Calu3 (cell line): ENCODE measurements around the gene GRWD1. TPM values are rescaled to one million over a fixed set of nuclear protein-coding genes. Genes with fewer than 3 reads are reported as not detected.

Experiments
- BruUV-seq: library from RNA; stranded (reverse); fragments of 400-500 nt; replicated peaks from 2 replicates; lab custom pipeline; 2021; lab: Mats Ljungman, UMichigan
- CTCF ChIA-PET: fragments of 300-600 bp; sonication (Branson Sonifier 250); formaldehyde crosslinking; loops from one replicate; lab custom pipeline; 2022; ENCODE audit warnings: antibody characterized with exemption; lab: Charles Lee
- DNase-seq: peaks from one replicate; pipeline ENCODE4 v3.0.0; 2022
- H3K27ac Mint-ChIP-seq: one replicate; pipeline ENCODE4 v1.8.0; 2022; ENCODE audit warnings: mixed read lengths; ENCODE audit not compliant: unreplicated experiment
- H3K27me3 Mint-ChIP-seq: one replicate; pipeline ENCODE4 v1.8.0; 2022; ENCODE audit warnings: mixed read lengths; ENCODE audit not compliant: unreplicated experiment
- H3K36me3 Mint-ChIP-seq: one replicate; pipeline ENCODE4 v1.8.0; 2022; ENCODE audit warnings: mild to moderate bottlenecking, moderate library complexity, mixed read lengths; ENCODE audit not compliant: insufficient read depth, unreplicated experiment
- H3K4me1 Mint-ChIP-seq: one replicate; pipeline ENCODE4 v1.8.0; 2022; ENCODE audit warnings: mild to moderate bottlenecking, low read depth, mixed read lengths; ENCODE audit not compliant: unreplicated experiment
- H3K4me3 Mint-ChIP-seq: one replicate; pipeline ENCODE4 v1.8.0; 2022; ENCODE audit warnings: mild to moderate bottlenecking, low read depth, moderate library complexity, mixed read lengths; ENCODE audit not compliant: unreplicated experiment
- H3K9me3 Mint-ChIP-seq: one replicate; pipeline ENCODE4 v1.8.0; 2022; ENCODE audit warnings: low read depth, mixed read lengths; ENCODE audit not compliant: unreplicated experiment
- intact Hi-C: fragments of 100-400 bp; cut with micrococcal nuclease; formaldehyde crosslinking; loops from one replicate; pipeline ENCODE4 v1.10.0; 2022; ENCODE audit not compliant: unreplicated experiment
- total RNA-seq: library from RNA; stranded (reverse); gene quantifications from 2 replicates; pipeline ENCODE4 v1.2.3, GENCODE V29; 2022
- TF ChIP-seq, protein P1 (sequence below): fragments of 200-600 bp; IDR thresholded peaks from one replicate; pipeline ENCODE4 v1.8.0; 2022; ENCODE audit warnings: antibody characterized with exemption; ENCODE audit not compliant: unreplicated experiment

GRWD1 gene
- total RNA-seq, 1 experiment from 2014 or later, result 75.0 TPM

- peaks cover 43% of the 10 kb centered on the region for H3K4me1 Mint-ChIP-seq
- BruUV-seq, result no TSS peak
- intact Hi-C loops, result no loop called here
- H3K36me3 Mint-ChIP-seq, result peaks cover 44% of the 10 kb centered on the region
- CTCF ChIA-PET, result no interaction called here
- peak; percentile 41 for DNase-seq
- TF ChIP-seq, protein P1, sequence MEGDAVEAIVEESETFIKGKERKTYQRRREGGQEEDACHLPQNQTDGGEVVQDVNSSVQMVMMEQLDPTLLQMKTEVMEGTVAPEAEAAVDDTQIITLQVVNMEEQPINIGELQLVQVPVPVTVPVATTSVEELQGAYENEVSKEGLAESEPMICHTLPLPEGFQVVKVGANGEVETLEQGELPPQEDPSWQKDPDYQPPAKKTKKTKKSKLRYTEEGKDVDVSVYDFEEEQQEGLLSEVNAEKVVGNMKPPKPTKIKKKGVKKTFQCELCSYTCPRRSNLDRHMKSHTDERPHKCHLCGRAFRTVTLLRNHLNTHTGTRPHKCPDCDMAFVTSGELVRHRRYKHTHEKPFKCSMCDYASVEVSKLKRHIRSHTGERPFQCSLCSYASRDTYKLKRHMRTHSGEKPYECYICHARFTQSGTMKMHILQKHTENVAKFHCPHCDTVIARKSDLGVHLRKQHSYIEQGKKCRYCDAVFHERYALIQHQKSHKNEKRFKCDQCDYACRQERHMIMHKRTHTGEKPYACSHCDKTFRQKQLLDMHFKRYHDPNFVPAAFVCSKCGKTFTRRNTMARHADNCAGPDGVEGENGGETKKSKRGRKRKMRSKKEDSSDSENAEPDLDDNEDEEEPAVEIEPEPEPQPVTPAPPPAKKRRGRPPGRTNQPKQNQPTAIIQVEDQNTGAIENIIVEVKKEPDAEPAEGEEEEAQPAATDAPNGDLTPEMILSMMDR, result no peak
- no peak overlapping the region for H3K27ac Mint-ChIP-seq
- H3K27me3 Mint-ChIP-seq, result peaks cover 96% of the 10 kb centered on the region
- no peak overlapping the region for H3K4me3 Mint-ChIP-seq
- no peaks in the 10 kb centered on the region for H3K9me3 Mint-ChIP-seq
Measured at GRCh38 chr19:48498595-48499311, 53.0 kb downstream of the GRWD1 start.

- intact Hi-C loops, result no loop called here
- TF ChIP-seq, protein P1, result no peak
- H3K4me1 Mint-ChIP-seq, result peaks cover 43% of the 10 kb centered on the region
- peaks cover 36% of the 10 kb centered on the region for H3K36me3 Mint-ChIP-seq
- no peak for DNase-seq
- peak overlapping the region; percentile 11 for H3K4me3 Mint-ChIP-seq
- H3K27me3 Mint-ChIP-seq, result peaks cover 97% of the 10 kb centered on the region
- no TSS peak for BruUV-seq
- no peak overlapping the region for H3K27ac Mint-ChIP-seq
- CTCF ChIA-PET, result no interaction called here
- H3K9me3 Mint-ChIP-seq, result no peaks in the 10 kb centered on the region
Measured at GRCh38 chr19:48499316-48500090, 53.7 kb downstream of the GRWD1 start.

DNA sequence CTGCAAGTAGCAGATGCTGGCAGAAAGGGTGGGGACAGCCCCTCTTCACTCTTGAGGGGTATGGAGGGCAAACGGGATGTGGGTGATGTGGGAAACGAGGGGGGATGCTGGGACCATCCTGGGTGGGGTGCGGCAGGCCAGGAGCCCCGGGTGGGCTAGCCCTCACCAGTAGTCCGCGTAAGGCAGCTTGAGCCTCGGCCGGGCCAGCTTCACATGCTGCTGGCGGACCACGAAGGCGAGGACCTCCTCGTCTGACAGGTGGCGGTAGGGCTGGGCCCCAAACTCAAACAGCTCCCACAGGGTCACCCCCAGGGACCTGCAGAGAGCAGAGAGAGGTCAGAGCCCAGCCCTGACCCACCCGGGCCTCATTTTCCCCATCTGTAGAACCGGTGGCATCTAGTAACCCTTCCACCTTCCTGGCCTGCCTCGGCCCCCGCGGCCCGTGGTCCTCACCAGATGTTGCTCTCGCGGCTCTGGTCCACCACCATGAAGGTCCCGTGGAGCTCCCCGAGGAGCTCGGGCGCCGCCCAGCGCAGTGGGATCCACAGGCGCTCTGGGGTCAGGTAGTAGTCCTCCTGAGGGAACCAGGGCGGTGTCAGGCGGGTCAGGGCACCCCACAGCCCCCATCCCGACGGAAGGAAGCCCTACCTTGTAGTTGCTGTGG lies 55.2 kb downstream of the GRWD1 start:
- DNase-seq, result no peak
- TF ChIP-seq, protein P1, result no peak
- no peak overlapping the region for H3K27ac Mint-ChIP-seq
- H3K9me3 Mint-ChIP-seq, result no peaks in the 10 kb centered on the region
- peak overlapping the region; percentile 38 for H3K4me3 Mint-ChIP-seq
- peaks cover 84% of the 10 kb centered on the region for H3K27me3 Mint-ChIP-seq
- H3K4me1 Mint-ChIP-seq, result peaks cover 33% of the 10 kb centered on the region
- CTCF ChIA-PET, result no interaction called here
- BruUV-seq, result no TSS peak
- intact Hi-C loops, result no loop called here
- H3K36me3 Mint-ChIP-seq, result peaks cover 30% of the 10 kb centered on the region

DNA sequence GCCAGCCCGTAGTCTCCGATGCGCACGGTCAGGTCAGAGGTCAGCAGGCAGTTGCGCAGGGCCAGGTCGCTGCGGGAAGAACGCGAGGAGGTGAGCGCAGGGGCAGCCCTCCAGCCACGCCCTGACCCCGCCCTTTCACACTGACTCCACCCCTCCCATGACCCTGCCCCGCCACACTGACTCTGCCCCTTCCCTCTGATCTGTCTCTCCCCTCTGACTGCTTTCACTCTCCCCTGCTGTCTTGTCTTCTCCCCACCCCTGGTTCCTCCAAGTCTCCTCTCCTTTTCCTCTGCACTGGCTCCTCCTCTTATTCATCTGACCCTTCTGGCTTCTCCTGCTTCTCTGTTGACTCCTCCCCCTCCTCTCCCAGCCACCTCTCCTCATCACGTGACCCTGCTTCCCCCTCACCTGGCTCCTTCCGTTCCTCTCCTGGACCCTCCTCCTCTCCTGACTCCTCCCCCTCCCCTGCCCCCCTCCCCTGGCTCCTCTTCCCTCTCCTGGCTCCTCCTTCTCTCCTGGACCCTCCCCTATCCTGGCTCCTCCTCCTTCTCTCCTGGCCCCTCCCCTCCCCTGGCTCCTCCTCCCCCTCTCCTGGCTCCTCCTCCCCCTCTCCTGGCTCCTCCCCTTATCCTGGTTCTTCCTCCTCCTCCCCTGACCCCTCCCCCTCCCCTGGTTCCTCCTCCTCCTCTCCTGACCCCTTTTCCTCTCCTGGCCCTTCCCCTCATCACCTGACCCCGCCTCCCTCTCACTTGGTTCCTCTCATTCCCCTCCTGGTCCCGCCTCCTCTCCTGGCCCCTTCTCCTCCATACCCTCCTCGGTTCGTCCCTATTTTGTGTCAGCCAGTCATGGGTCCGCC lies 55.9 kb downstream of the GRWD1 start:
- Mint-ChIP-seq H3K4me1 (peaks cover 33% of the 10 kb centered on the region), H3K27ac (peak overlapping the region; percentile 12), H3K9me3 (no peaks in the 10 kb centered on the region), H3K4me3 (peak overlapping the region; percentile 38), H3K36me3 (peaks cover 30% of the 10 kb centered on the region), H3K27me3 (peaks cover 76% of the 10 kb centered on the region)
- CTCF ChIA-PET, result interaction anchor here (0.6 to 1.1 kb wide), 5 partner anchors 49 to 424 kb away, joined by 3 to 8 read pairs (median 5); no protein-coding TSS in a partner anchor
- no TSS peak for BruUV-seq
- TF ChIP-seq, protein P1, result no peak
- DNase-seq, result peak; percentile 88
- intact Hi-C loops, result no loop called here
